ENCODE data around the gene OR2F2.

Gene OR2F2

DNA sequence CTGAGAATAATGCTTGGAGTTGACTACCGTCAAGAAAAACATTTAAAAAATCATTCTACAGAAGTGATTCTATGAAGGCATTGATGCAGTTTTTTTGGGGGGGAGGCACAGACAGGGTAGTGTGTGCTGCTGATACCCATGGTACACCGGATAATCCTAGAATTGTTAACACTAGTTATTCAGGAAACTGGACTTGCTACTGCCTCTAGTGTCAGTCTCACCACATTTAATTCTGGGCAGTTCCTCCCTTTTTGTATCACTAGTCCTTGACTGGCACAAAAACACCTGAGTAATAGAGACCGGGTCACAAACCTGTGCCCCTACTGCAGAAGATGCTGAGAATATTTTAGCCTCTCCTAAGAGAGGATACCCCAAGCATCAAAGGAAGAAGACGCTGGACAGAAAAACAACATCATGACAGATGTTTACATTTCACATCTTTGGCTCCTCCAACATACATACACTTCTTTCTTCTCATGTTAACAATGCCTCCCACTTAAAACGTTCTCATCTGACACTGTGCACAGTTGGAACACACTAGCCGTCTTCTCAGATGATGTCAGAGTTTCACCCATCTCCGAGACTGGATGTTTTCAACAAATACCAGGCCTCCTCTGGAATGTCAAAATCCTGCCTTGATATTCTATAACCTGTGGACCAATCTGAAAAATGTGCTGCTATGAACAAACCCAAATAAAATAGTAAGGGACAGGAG lies 19.9 kb upstream of the OR2F2 start:
- no peak for DNase-seq (ENCODE audit: low spot score)

DNA sequence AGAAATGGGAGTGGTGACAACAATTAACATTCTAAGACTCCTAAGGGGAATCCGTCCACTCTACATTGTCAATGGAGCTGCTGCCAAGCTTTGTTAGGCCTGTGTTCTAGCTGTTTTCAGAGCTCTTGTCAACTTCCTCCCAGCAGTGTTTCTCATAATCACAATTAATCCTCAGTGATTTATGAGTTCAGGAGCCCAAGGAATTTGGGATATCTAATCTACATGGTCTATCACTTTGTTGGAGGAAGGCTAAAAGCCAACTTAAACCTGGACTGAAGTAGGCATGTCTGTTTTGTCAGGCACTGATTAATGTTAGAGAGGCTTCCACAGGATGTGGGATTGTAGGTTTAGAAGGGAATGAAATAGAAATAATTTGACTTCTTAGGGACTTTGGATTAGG lies 10.2 kb upstream of the OR2F2 start:
- DNase-seq (ENCODE audit: low spot score) = no peak

DNA sequence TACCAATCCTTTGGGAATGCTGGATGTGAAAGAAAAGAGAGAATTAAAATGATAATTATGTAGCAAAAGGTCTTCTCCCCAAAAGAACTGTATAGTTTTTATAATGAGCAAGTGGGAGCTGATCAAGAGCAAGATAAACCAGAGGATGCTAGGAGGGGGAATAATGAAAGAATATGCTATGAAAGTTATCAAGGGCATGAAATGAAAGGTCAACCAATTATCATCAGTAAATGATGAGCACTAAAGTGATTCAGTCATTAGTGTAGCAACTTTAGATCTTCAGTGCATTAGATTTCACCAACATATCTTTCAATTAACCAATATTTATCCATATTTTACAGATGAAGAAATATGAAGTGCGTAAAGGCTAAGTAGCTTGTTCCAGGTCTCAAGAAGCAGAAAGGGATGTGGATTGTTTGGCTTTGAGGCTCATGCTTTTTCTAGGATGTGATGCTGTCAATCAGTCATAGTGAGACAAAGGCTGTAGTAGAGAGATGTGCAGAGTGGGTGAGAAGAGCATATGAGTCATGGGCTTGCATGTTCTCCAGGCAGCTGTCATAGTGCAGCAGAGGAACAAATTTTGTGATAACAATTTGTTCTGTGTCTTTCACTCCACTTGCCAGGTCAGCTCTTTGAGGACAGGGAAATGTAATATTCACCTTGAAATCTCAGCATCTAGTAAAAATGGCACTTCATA lies 5.7 kb upstream of the OR2F2 start:
- DNase-seq (ENCODE audit: low spot score) = no peak

DNA sequence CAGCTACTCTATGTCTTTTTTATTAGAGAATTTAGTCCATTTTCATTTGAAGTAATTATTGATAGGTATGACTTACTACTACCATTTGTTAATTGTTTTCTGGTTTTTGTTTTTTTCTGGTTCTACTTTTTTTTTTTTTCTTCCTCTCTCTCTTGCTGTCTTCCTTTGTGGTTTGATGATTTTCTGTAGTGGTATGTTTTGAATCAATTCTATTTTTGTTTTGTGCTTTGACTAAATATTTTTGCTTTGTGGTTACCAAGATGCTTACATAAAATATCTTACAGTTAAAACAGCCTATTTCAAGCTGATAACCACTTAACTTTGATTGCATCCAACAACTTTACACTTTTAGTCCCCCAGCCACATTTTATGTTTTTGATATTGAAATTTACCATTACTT lies 3.3 kb upstream of the OR2F2 start:
- DNase-seq (ENCODE audit: low spot score) = no peak

DNA sequence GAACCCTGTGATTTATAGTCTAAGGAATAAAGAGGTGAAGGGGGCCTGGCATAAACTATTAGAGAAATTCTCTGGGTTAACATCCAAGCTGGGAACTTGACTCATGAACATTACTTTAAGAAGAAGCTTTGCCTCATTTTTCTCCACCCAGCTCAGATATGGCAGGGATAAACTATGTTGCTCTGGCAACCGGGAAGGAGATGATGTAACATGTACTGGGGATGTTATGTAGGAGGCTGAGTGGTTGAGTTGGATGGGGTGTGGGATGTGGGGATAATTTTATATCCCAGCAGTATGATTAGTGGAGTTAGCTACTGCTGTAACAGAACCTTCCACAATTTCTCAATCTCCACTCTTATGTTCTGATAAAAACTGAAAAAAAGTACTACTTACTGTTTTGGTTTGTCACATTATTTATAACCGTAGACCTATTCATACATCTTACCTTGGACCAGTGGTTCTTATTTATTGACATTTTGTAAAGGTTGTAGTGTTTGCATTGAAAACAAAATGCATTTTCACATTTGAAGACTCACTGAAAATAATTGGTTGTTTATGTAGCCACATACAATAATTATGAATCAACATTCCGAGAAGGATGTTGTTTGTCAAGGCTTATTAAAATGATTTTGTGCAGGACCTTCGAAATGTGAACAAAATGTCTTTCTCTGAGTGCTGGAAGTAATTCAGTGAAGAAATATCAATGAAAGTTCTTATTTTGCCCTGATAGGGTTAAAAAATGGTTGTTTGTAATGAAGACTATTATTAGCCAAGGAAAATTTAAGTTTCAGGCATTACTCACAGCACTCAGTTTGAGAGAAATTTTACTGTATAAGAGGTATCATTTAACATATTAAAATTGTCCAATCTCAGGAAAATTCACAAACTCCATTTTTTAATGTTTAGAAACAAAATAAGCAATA lies 1.3 kb downstream of the OR2F2 start:
- DNase-seq (ENCODE audit: low spot score) = no peak

DNA sequence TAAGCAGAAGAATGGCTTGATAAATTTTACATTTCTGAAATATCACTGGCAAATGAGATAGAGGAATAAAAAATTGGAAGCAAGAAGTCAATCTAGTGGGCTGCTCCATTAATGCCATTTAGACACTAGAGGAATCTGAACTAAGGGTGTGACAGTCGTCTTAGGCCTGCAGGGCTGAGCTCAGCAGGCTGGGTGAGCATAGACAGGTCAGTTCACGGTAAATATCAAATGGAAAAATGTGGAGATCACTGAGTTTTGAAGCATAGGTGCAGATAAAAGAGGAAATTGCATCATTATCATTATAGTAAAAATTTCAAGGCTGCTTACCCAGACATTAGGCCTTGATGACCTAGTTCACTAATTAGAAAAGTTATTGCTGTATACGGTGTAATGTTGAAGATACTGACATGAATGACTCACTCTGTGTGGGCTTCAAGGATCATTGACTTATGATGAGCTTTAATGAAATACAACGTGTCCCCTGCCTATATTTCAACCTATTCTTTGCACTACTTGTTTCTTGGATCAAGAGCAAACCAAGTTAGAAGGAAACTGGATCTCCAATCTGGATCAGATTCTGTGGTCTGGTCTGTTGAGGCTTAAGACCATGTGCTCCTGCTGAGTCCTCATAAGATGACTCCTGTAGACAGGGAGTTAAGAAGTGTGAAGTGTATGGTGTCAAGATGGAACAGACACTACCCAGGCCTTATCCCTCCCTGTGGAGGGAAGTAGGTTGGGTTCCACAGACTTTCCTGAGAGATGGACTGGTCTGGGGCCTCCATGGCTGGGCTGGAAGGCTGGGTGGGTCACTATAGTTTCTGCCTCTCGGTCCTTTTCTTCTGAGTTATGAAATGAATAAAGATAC lies 3.6 kb downstream of the OR2F2 start:
- no peak for DNase-seq (ENCODE audit: low spot score)

DNA sequence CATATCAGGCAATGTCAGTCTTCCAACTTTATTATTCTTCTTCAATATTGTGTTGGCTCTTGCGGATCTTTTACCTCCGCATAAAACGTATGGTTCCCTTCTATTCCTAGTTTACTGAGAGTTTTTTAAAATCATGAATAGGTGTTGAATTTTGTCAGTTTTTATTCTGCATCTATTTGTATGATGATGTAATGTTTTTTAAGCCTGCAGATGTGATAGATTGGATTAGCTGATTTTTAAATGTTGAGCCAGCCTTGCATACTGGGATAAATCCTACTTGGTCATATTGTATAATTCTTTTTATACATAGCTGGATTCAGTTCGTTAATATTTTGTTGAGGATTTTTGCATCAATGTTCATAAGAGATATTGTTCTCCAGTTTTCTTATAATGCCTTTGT lies 10.4 kb downstream of the OR2F2 start:
- no peak for DNase-seq (ENCODE audit: low spot score)

DNA sequence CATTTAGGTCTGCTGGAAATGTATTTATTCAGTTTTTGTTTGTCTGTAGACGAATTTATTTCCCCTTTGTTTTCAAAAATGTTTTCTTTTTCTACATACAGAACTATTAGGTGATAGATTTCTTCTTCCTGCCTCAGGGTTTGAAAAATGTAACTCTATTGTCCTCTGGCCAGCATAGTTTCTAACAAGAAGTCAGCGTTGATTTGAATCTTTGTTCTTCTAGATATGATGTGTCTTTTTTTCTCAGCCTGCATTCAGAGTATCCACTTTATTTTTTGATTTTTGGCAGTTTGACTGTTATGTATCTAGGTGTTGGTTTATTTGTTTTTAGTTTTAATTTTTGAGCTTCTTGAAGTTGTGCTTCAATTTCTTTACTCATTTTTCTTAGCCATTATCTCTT lies 12.1 kb downstream of the OR2F2 start:
- no peak for DNase-seq (ENCODE audit: low spot score)

DNA sequence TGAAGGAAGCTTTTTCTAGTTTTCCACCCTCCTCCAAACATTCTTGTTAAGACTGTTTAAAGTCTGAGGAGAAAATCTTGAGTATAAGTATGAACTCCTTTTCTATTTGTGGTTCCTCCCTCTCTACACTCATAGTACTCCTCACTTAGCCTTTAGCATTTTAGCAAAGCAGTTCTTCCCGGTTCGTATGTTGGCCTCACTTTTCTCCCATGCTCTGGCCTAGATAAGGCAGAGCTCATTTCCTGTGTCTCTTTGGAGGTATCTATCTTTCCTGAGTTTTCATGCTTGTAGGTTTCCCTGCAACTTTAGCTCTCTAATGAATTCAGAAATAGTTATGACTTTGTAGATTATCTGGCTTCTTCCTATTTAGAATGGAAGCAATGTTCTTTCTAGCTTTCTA lies 13.7 kb downstream of the OR2F2 start:
- DNase-seq (ENCODE audit: low spot score) = no peak

DNA sequence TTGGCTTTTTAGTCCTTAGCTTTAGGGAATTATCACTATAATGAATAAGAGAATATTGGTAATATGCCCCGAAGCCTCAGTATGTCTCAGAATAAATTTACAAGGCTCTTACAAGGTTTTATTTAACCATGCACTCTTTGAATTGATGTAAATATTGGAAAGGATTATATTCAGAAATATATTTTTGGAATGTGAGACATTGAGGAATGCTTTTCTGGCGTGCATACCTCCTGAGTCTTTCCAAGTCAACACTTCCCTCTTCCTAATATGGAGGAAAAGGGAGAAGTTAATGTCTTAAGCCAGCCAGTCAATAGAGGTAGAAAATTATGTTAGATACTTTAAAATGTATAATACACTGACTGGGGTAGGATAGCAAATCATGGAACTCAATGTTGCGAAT lies 18.4 kb downstream of the OR2F2 start:
- no peak for DNase-seq (ENCODE audit: low spot score)

DNA sequence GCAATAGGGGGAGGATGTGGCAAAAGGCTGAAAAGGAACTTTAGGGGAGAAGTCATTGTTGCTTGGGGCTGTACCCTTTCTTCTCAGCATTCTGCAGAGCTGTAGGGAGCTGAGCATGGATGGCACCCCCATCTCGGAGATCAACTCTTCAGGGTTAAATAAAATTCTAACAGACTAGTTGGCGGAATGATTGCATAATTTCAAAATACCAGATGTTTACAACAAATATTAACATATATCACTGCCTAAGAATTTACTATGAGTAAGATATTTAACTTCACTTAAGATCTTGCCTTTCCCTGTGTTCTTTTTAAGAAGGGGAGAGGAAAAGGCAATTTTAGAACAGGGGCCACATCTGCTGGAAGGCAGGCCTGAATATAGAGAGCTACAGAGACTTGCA lies 19.1 kb downstream of the OR2F2 start:
- no peak for DNase-seq (ENCODE audit: low spot score)

DNA sequence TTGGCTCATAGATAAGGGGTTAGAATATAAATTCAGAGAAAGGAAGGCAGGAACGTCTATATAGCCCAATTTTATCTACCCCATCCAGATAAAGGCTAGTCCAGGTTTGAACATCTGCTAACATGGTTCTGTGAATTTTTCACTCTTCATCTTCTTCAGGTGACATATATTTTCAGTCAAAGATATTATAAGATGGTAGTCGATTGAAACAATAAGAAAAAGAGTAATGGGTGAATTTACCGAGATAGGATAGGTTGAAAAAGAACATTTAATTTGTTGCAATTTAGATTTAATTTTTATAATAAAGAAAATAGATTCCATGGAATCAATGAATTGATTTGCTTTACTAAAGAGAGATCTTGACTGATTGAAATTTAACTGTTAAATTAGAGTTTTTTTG lies 19.5 kb downstream of the OR2F2 start, which contains the start of gene OR2F1:
TSS of gene OR2F1 (plus strand) at position 301 of the 400 bp plus-strand sequence. CDS start 5,127 bp downstream, outside the sequence.
- no peak for DNase-seq (ENCODE audit: low spot score)

DNA sequence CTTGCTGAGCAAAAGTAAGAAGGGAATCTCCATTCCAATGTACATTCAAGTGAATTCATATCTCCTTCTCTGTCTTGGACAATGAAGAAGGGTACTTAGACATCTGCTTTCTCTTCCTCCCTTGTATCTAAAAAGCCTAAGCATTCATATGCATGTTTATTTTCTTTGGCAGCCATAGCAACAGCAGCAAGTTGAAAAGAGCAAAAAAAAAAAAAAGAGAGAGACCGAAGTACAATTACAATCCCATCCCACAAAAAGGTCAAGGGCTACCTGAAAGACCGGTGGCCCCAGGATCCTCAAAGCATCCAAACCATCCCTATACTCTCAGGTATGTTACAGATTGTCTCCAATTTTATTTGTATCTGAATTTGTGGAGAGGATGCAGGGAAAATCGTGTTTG lies 23.7 kb downstream of the OR2F2 start:
- no peak for DNase-seq (ENCODE audit: low spot score)

DNA sequence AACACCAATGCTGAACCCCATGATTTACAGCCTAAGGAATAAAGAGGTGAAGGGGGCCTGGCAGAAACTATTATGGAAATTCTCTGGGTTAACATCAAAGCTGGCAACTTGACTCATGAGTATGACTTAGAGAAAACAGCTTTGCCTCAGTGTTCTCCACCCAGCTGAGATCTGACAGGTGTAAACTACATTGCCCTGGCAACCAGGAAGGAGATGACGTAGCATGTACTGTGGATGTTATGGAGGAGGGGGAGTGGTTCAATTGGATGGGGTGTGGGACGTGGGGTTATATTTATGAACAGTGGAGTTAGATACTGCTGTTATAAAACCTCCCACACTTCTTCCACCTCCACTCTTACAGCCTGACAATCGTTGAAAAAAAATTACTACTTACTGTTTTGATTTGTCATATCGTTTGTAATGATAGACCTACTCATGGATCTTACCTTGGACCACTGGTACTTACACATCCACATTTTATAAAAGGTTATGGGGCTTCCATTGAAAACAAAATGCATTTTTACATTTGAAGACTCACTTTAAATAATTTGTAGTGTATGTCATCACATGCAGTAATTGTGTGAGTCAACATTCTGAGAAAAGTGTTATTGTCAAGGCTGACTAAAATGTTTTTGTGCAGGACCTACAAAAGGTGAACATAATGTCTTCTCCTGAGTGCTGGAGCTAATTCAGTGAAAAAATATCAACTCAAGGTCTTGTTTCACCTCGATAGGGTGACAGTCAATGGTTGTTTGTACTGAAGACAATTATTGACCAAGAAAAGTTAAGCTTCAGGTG lies 26.0 kb downstream of the OR2F2 start:
- DNase-seq (ENCODE audit: low spot score) = no peak

DNA sequence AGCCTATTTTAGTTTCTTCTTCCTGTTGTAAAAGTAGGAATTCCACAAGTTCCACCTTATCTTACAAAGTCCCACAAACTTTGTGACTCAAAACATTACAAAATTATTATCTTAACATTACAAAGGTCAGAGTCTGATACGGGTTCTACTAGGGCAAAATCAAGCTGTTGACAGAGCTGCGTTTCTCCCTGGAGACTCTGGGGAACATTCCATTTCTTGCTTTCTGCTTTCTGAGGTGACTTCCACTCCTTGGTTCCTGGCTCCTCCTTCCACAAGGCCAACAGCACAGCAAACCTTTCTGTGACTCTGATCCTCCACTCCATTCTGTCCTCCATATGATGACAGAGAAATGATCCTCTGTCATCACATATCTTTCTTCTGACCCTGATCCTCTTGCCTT lies 30.2 kb downstream of the OR2F2 start:
- no peak for DNase-seq (ENCODE audit: low spot score)

DNA sequence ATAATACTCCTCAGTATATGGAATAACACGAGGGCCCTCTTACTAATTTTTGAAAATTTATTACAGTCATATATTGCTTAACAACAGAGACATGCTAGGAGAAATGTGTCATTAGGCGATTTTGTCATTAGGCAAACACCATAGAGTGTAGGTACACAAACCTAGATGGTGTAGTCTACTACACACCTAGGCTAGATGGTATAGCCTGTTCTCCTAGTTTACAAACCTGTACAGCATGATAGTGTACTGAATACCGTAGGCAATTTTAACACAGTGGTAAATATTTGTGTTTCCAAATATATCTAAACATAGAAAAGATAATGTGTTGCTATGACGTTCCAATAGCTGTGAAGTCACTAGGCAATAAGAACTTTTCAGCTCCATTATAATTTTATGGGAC lies 32.4 kb downstream of the OR2F2 start:
- no peak for DNase-seq (ENCODE audit: low spot score)

DNA sequence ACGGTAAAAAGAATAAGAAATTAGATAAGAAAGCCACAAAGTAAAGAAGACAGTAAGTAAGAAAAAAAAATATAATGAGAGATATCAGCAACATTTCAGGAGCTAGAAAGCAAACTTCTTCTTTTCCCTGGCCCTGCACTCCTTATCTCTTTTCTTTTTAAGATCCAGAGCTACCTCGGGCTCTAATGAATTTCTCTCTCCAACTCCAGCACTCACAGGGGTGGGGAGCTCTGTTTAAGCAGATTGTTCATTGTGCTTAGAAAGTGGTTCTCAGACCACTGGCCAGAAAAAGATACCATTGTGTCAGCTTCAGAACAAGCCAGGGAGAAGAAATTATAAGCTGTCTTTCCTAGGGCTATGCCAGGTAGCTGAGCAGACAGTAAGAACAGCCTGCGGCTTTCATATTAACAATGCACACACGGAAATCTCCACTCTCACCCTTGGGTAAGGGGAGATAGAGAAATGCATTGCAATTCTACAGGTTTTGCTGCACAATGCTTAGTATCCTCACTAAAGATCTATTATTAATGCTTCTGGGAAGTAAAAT lies 38.9 kb downstream of the OR2F2 start:
- no peak for DNase-seq (ENCODE audit: low spot score)

DNA sequence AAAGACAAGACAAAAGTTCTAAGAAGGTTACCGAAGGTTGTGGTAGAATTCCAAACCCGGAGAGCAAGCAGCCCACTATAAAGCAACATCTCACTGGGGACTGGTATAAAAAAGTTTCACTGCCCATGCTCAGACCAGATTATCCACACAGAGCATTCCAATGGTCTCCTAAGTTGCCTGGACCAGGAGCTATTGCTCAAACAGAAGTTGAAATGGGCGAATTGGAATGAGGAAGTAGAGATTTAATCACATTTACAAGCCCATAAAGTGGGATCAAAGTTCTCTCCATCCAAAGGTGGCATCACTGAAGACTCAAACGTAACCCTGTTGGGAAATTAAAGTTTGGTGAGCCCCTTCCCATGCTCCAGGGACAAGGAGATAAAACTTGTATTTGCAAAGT lies 39.4 kb downstream of the OR2F2 start:
- DNase-seq (ENCODE audit: low spot score) = no peak

DNA sequence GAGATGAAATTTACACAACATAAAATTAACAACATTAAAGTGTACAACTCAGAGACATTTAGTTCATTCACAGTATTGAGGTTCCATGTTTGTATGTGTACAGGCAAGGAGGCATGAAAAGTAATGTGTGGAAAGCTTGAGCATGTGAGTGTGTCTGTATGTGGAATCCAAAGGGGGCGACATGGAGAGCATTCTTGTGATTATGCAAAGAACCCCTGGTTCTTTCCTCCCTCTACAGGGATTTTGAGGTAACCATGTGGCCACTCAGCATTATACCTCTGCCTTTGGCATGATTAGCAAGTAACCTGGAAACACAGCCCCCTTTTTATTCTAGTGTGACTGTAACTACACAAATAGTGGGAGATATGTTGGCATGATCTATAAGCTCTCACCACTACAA lies 40.6 kb downstream of the OR2F2 start:
- DNase-seq (ENCODE audit: low spot score) = no peak

DNA sequence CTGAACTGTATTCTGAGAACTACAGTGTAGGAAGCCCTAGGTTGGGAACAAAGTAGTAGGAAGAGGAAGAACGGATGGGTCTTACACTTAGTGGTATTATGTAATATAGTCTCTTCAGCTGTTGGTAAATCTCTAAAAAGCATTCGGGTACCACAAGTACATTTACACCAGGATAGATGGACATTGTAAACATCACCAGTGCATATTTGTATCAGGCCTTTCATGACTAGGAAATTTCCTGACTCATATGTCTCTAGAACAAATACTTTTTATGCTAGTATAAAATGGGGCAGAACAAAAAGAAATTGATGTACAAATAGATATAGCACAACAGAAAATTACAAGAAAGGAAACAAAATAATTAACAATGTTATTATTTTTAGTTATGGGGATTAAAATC lies 43.6 kb downstream of the OR2F2 start:
- no peak for DNase-seq (ENCODE audit: low spot score)

DNA sequence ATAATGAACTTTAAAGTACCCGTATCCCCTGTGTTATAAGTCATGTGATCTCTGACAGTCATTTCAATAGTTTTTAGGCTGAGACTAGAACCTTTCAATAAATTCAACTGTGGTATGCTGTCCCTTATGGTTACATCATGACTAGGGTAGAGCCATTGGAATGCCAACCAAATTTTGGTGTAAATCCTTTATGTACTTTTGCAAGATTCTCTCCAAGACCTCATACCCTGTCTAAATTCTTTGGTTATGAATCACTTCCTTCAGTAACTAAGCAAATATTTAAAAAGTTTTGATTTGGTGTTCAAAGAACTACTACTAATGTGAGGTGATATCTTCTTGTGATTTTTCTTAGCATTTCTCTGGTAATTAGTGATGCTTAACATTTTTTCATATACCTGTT lies 44.3 kb downstream of the OR2F2 start:
- no peak for DNase-seq (ENCODE audit: low spot score)
